DMS79 (cell line): ENCODE measurements around the gene MEF2C.

ENCODE experiments used
- DNase-seq: peaks from one replicate; lab custom pipeline; 2025; lab: John Stamatoyannopoulos, UW

The MEF2C gene

DNA sequence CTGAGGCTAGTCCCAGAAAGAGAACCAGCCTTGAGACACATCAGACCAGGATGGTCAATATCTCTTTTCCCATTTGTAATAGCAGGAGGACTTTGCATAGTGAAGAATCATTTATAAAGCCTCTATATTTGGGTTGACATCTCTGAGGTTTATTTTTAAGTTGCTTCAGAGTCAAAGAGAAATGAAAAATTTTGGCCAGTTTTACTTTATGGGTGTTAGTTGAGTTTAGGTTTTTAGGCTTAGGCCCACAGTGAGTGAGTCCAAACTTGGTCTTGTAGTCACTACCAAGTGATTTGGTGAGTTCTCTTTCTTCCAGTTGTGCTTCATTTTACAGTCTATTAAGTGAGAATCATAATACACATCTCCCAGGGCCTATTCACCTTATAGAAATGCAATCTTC lies 5.3 kb upstream of the MEF2C start:
- DNase-seq, result no peak

DNA sequence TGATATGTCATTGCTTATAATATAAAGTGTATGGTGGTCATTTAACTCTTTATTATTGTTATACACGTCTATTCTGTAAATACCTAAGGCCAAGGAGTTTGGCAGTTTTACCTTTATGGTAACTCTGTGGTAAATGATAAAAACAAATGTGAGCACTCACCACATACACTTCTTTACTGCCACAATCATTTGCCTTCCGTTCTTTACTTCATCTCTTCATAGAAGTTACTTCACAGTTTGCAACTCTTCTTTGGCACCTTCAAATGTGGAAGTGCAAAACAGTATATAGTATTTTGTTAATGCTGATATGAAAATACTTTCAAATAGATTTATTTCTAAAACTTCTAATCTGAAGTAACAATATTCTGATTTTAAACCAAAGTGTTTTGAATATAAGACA lies 4.4 kb upstream of the MEF2C start:
- no peak for DNase-seq

DNA sequence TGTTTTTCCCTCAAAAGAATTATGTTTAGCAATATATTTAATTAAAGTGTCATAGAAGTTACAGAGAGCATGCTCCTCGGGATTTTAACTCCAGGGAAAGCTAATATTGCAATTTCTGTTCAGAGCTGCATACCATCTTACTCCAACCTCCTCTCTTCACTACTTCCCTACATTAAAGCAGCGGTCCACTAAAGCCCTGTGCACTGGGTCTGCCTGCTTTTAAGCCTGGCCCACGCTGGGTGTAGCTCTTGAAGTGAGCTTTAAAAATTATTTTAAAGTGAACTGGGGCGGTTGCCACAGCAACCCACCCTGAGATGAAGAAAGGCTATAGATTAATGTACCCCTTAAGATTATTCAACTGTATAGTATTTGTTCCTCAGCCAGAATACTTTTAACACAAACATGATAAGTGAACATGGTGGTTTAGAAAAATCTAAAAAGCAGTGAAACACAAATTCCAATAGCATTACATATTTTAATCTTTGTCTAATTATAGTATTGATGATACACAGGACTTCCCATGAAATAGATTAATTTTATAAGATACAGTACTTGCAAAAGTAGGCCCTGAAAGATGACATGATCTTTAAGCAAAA lies 3.9 kb upstream of the MEF2C start:
- DNase-seq, result no peak

DNA sequence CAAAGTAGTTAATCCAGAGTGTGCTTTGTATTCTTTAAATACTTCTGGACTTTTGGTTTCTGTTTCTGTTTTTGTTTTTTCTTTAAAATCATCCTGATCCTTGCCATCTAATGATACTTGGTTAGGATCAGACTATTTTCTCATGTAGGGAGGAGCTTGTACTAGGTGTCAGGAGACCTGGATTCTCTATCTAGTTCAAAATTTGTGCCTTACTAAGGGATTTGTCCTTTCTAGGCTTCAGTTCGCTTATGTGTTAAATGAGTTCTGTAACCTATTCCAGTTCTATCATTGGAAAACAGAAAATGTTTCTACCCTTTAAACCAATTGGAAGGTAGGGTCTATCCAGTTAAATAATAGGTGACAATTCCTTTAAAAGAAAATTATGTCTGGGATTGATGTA lies 3.3 kb upstream of the MEF2C start:
- DNase-seq, result no peak

DNA sequence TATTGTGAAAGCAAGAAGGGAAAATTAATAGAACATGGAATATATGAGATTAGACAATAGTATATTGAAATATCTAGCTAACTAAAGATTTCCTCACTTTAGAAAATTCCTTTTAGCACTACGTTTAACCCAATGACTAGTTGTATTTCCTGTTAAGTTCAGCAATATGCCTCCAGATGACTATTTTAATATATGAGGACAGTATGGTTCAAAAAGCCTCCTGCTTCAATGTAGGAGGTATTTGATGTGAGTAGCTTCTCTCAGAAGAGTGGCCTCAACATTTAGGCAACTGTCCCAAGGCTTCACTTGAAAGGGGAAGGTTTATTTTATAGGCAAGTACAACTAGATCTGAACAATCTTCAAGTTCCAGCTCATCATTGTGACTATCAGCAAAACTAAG lies 2.0 kb upstream of the MEF2C start:
- no peak for DNase-seq

DNA sequence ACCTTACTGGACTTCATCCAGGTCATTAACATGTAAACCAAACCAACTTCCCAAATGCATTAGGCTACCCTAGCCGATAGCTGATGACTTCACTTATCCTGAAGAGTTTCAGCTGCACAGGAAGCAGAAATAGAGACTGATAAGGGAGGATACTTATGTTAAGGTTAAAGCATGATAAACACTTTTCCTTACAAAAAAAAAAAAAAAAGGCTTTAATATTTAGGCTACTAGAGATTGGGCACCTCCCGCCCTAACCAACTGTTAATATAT lies 1.6 kb upstream of the MEF2C start:
- no peak for DNase-seq

DNA sequence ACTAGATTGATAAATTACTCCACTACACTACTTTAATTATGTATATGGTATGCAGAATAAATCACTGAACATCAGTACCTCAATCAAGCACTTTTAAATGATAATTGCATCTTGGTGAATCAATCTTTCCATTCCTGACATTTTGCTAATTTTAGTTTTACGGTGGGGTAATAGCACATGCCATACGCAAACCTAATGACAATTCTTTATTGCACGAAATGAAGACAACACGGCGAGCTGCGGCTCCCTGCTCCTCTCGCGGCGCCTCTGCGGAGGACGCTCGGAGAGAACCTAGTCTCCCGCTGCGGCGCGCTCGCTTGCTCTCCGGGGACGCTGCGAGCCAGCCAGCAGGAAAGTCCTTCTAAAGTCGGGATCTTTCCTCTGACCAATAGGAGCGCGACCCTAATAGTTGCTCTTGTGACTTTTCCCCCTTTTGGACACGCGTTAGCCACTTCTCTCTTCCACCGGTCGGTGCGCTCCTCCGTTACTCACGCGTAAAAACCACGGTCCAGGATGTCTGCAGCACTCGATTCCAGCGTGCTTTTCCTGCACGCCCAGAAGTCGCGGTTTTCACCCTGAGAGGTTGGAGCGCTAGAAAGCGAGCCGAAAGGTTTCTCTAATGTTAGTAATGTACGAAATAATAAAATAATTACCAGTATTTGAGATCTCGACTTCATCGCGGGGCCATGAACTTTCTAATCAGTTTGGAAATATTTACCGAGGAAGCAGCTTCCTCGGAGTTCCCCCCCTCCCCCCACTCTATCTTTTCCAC lies 1.0 kb upstream of the MEF2C start:
- no peak for DNase-seq

DNA sequence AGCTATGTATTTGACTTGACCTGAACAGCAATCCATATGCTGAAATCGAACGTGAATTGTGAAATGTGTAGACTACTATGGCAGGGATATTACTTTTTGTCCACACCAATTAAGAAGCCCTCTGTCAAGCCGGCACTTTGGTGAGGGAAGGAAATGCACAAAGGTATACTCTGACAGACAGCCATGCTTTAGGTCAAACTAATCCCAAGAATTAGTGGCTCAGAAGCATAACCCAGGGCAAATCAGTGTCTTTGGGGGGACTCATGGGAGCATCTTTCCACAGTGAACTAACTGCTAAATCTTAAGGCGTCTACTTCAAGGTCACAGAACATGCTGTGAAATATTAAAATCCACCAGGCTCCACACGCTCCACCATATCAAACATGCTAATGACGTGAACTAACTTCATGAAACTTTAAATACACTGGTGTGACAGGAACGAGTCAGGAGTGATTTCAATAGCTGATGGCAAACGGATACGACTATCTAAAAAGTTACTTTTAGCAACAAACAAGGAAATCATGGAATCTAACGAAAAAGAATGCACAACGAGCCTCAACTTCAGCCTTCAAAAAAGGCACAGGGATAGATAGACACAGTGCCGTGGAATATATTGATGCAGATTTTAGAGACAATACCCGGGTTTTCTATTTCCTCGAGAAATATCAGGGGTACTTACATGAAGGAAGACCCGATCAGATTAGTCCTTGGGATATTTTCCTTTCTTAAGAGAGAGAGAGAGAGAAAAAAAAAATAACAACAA lies 527 bp downstream of the MEF2C start:
- no peak for DNase-seq

DNA sequence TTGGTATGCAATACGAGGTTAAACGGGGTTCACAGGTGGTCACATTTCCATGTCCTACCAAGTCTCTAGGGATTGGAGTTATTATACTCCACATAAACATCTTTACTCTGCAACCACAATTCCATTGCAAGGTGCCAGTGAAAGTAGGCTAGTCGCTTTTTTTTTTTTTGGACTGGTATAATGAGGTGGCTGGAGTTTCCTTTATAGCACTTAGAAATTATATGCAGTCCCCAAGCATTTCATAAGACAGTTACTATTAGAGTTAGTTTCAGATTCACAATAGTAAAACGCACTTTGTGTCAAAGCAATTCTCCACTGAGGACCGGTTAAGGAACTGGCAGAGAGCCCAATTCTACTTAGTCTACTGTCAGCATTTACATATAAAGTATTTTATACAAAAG lies 1.4 kb downstream of the MEF2C start:
- no peak for DNase-seq

DNA sequence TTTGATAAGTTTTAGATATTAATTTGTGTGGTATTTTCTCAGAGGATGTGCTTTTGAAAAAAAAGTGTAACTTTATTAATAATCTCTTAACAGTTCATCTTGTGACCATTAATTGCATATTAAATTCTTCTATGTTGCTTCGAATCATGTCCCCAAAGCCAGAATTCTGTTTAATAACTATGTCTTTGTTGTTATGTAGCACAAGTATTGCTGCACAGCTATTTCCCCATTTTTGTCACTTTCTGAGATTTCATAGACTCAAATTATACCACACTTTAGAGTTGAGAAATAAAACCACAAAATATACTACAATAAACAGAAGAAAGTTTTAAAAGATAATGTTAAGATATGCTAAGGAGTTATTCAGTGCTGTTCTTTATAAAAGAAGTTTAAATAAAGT lies 2.8 kb downstream of the MEF2C start:
- no peak for DNase-seq

DNA sequence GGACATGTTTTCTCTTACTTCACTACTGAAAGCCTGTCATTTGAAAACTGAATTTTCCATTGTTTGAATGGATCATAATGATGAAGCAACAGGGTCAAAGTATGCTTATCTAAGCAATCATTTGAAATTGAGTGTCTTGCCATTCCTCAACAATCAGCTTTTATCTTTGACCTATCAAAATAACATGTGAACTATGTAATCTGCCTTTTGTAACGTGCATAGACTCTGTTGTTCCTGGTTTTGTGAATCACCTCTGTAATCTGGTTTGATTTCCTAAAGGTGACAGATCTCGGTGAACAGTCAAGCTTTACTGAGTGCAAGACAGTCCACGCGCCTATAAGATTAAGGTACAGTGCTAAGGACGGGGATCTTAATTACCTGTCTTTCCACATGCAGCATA lies 3.3 kb downstream of the MEF2C start:
- DNase-seq, result no peak

DNA sequence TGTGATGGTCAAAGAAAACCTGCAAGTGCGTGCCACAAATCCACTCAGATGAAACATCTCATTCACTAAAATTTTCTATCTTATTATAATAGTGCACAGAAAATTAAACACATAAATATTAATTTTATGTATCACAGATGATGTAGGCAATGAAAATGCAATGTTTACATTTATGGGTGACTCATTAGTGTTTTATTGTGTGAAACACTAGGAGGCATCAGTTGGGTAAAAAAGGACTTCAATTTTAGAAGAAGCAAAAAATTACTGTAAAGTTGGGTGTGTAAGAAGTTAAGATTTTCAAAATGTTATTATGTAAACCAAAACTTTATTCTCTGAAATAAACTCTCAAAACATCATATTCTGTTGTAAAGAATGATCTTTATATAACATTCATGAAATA lies 4.0 kb downstream of the MEF2C start:
- DNase-seq, result no peak

DNA sequence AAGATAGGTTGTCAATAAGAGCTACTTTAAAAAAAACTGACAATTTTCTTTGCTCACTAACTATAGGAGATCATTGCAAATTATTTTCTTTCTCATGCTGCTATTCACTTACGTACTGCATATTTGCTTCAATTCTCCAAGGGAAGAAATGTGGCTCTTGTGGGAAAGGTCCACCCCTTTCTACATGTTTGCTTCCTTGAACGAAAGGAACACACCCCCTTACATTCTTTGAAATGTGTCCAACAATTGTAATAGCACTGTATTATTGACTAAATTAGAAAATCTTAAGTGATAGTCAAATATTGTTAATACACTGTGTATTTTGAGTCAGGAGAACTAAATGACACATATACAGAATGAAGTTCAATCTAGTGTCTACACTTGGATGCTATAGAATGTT lies 5.2 kb downstream of the MEF2C start:
- no peak for DNase-seq

DNA sequence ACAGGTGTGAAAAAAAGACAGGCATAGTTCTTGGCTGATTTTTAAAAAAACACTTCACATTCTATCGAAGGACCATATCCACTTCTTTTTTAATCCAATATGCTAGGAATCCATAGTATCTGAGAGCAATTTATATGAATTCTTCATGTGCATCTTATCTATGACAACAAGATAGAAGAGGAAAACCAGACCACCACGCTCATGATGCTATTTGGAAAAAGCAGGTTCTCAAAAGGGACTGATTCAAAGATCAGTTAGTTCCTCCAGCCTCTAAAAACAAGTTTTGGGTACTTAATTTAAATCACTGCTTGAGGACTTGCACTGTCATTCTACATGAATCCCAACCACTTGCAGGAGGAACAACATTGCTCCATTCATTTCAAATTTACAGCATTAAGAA lies 6.3 kb downstream of the MEF2C start:
- DNase-seq, result no peak

DNA sequence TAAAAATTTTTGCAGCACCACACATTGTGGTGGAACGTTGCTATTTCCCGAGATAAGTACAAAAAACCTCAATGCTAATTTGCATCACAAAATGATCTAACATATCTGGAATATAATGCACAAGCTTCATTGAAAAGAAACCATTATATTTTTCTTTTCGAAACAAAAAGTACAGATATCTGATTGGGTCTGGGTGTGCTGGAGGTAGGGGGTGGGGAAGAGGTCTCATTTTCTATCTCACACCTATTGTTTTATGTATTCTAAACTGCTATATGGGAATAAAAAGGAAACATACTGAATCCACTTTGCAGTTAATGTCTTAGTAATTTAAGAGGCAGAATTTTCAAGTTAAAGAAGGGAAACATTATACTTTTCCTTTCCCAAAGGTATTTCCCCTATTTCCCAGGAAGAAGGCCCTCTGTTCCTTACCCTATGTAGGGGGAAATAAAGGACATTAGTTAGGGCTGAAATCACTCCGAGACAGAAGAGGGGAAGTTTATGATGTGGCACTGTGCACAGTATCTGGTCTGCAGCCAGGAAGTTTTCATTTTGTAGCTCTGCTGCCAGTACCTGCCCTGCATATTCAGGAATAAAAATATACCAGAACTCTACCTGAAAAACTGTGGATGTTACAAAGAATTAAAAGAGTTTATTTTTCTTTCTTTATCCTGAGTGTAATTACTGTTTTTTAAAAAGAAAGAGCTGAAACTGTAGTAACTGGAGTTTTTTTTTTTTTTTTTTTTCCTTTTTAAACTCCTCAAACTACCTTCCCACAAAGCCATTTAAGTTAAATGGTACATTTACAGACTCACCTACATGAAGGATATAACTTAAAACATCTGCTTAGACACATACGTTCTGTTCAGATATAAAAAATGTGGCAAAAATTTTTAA lies 7.4 kb downstream of the MEF2C start:
- DNase-seq, result no peak

DNA sequence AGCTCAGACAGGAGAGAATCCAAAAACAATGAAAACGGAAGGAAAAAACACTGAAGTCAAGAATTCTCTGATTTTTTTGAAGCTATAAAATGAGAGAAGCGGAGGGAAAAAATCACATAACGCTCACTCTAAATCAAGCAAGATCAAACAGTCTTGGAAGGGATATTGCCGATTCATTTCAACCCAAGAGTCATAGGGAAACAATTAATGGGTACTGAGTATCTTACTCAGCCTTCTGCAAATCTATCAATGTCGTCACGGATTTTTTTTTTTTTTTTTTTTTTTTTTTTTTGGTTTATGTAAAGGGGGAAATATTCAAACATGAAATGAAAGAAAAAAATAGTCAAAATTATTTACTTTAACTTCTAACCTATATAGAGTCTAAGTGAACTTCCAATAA lies 9.5 kb downstream of the MEF2C start:
- DNase-seq, result no peak

DNA sequence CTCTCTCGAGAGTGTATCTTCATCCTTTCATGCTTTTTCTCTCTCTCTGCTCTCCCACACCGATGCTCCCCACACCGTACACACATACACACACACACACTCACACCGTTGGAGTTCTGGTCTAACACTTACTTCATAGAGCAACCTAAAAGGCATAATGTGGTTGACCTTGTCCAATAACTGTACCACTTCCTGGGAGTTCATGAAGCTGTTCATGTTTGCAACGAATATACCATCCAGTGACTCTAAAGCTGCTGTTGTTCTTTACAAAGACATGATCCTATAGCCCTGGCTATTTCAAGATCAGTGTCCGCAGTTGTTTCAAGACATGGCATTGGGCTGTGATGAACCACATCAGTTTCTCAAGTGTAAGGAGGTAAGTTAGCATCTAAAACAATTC lies 10.0 kb downstream of the MEF2C start:
- DNase-seq, result no peak

DNA sequence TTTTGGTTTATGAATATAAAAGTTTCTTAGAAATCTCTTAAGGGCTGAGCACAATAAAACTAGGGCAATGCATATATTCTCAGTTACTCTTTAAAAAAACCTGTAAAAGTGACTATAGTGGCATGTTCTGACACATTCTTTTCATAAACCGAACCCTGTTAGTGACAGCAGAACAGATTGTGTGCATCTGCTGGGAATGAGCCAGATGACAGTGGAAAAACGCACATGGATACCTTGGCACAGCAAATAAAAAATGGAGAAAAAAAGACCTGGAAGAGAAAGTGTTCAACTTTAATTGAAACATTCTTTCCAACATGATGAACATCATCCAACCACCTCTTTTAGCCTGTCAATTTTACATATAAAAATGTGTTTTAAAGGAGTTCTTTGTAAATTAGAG lies 12.7 kb downstream of the MEF2C start:
- DNase-seq, result no peak

DNA sequence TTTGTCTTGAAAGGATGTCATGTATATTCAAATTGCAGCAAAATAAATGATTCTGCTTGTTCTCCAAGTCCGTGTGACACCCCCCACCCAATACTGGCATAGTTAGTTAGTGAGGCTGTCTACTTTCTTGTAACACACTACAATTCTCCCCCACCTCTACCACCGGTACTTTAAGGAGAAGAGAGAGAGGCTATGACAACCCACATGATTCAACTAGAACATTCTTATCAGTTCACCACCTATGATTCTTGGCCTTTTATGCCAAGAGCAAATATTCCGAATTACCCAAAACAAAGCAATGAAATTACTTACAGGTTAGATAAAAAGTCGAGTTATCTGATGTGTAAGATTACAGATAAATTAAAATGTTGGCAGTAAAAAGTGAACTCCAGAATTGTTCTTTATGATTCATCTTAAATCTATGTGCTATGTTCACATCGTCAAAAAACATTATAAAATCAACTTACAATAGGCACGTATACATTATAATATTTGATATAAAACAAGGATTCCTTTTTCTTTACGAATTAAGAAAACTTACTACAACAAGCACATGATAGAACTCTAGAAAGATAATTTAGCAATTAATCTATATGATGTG lies 14.4 kb downstream of the MEF2C start:
- no peak for DNase-seq

DNA sequence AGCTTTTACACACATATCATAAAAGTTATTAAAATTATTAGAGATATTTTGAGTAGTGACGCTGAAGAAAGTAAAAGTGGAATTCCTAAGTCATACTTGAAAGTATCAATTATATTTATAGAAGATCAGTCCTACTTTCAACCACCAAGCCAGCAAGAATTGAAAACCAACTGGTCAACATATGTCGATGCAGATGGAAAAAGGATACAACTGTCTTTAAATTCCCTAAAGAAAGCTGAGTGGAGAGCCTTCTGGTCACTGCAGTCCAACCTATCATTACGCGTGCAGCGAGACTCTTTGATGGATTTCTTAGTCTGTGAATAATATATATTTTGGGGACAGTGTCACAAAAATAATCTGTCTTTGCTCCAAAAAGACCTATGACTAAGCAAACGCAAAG lies 15.3 kb downstream of the MEF2C start:
- DNase-seq, result no peak

DNA sequence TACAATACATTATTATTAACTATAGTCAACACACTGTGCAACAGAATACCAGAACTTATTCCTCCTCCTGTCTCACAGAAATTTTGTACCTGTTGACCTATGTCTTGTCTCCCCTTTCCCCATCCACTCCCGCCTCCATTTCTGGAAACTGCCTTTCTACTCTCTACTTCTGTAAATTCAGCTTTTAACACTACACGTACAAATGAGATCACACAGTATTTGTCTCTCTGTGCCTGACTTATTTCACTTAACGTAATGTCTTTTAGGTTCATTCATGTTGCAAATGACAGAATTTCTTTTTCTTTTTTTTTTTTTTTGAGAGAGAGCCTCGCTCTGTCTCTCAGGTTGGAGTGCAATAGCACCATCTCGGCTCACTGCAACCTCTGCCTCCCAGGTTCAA lies 19.5 kb downstream of the MEF2C start:
- no peak for DNase-seq

DNA sequence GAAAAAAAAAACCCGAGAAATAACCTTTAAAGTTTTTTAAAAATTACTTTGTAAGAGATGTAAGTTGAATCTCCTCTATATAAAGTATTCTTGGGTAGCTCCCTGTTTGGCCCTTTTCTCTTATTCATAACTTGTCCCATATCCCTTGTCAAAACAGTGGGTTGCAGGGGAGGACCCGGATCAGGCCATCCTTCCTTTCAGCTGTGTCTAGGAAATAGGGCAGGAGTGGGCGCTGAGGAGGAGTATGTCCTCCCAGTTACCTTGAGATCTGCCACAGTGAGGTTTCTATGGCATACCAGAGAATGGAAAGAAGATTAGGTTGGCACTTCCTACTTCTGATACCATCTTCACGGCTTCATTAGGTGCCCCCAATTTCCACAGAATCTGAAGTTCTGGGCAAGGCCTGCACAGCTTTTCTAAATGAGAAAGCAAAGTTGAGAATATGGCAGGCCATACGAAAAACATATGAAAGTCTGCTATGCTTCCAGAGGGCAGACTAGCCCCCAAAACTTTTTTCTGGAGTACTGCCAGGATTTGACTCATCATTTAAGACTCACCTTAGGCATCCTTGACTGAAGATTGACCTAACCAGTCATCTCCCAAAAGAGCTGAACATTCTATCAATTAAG lies 20.3 kb downstream of the MEF2C start:
- DNase-seq, result no peak
